AG04450 (cell line): ENCODE measurements around the gene WDR70. TPM values are rescaled to one million over a fixed set of nuclear protein-coding genes. Genes with fewer than 3 reads are reported as not detected.

Experiments used
- CTCF ChIA-PET: fragments of 300-600, 350-600 bp; formaldehyde crosslinking; extraction: SDS; loops from one replicate; lab custom pipeline; 2022; ENCODE audit warnings: antibody characterized with exemption, inconsistent platforms; lab: Charles Lee
- POLR2A ChIA-PET: fragments of 350-600 bp; formaldehyde crosslinking; extraction: SDS; loops from one replicate; lab custom pipeline; 2021; ENCODE audit warnings: antibody characterized with exemption, inconsistent platforms; lab: Yijun Ruan, JAX
- DNase-seq: peaks from one replicate; pipeline ENCODE4 v3.0.0-alpha.2; 2011; ENCODE audit warnings: low read depth, low spot score
- H3K27ac ChIP-seq: one replicate; pipeline ENCODE4 v1.5.1; 2012; ENCODE audit warnings: low read depth, low read length, control low read depth
- H3K27me3 ChIP-seq: one replicate; pipeline ENCODE4 v1.6.0; 2012; ENCODE audit warnings: low read length; ENCODE audit not compliant: control insufficient read depth, insufficient read depth
- H3K4me3 ChIP-seq: 2 replicates; pipeline ENCODE4 v1.5.1; 2011; ENCODE audit warnings: mild to moderate bottlenecking, low read depth, low read length, control low read depth
- H3K9me3 ChIP-seq: 2 replicates; pipeline ENCODE4 v1.5.1; 2012; ENCODE audit warnings: low read length; ENCODE audit not compliant: control insufficient read depth, insufficient read depth
- CTCF ChIP-seq: IDR thresholded peaks from 2 replicates; pipeline ENCODE4 v1.5.1; 2011; ENCODE audit warnings: low read depth, low read length, control low read depth, inconsistent platforms
- polyA plus RNA-seq: library from polyadenylated mRNA; depleted of rRNA; stranded (reverse); fragments of >200 nt; gene quantifications from 2 replicates; pipeline ENCODE4 v1.2.3, GENCODE V29; 2011

The WDR70 gene
- polyA plus RNA-seq, 1 experiment, result 38.5 TPM

GRCh38 chr5:37771731-37772130 is 392.6 kb downstream of the WDR70 start:
- Histone ChIP-seq H3K9me3 (peaks cover 7% of the 10 kb centered on the region), H3K27ac (peak overlapping the region; percentile 85), H3K27me3 (no peaks in the 10 kb centered on the region), H3K4me3 (no peak overlapping the region)
- DNase-seq, result peak; percentile 96
- POLR2A ChIA-PET, result interaction anchor here (1.3 to 2.1 kb wide), 3 partner anchors 32 to 103 kb away, joined by 3 to 8 read pairs (median 4); no protein-coding TSS in a partner anchor
- TF ChIP-seq CTCF, result no peak
- CTCF ChIA-PET, result interaction anchor here (0.5 to 1.3 kb wide), 3 partner anchors 152 to 422 kb away, joined by 3 to 6 read pairs (median 5); no protein-coding TSS in a partner anchor

GRCh38 chr5:37772255-37772654 is 393.1 kb downstream of the WDR70 start:
- Histone ChIP-seq H3K9me3 (peaks cover 7% of the 10 kb centered on the region), H3K4me3 (no peak overlapping the region), H3K27me3 (no peaks in the 10 kb centered on the region), H3K27ac (peak overlapping the region; percentile 85)
- TF ChIP-seq CTCF, result no peak
- CTCF ChIA-PET, result interaction anchor here (0.8 to 1.3 kb wide), 3 partner anchors 17 to 421 kb away, joined by 3 to 6 read pairs (median 3); no protein-coding TSS in a partner anchor
- POLR2A ChIA-PET, result interaction anchor here (1.3 to 2.1 kb wide), 3 partner anchors 32 to 104 kb away, joined by 3 to 8 read pairs (median 4); no protein-coding TSS in a partner anchor
- no peak for DNase-seq

DNA sequence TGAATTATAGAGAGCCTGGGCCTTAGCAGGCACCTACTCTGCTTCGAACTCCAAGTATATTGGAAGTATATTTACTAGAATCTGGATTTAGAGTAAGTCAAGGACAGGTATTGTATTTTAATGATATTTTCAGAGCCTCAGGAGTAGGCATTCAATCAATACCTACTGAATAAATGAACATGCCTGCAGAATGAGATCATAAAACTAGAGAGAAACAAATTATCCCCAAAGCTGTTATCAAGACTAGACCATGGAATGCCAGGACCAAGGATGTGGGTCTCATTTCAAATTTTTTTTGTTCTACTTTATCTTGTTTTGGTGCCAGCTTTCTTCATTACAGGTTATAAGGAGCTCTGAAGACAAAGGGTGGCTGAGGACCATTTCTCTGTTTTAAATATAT is 394.7 kb downstream of the WDR70 start:
- no peak for DNase-seq
- Histone ChIP-seq H3K9me3 (peaks cover 7% of the 10 kb centered on the region), H3K27me3 (no peaks in the 10 kb centered on the region), H3K4me3 (no peak overlapping the region), H3K27ac (no peak overlapping the region)
- TF ChIP-seq CTCF, result no peak
- CTCF ChIA-PET, result interaction anchor here (1.1 to 1.3 kb wide), 2 partner anchors 51 to 361 kb away, joined by 3 to 4 read pairs; no protein-coding TSS in a partner anchor
- POLR2A ChIA-PET, result no interaction called here

GRCh38 chr5:37774912-37775483 is 395.9 kb downstream of the WDR70 start:
- ChIA-PET POLR2A (interaction anchor here (0.7 kb wide), 1 partner anchor 31 kb away, joined by 16 read pairs; no protein-coding TSS in a partner anchor), CTCF (interaction anchor here (0.5 to 1.6 kb wide), 6 partner anchors 14 to 419 kb away, joined by 3 to 9 read pairs (median 4); no protein-coding TSS in a partner anchor)
- Histone ChIP-seq H3K27ac (no peak overlapping the region), H3K9me3 (peaks cover 7% of the 10 kb centered on the region), H3K4me3 (no peak overlapping the region), H3K27me3 (no peaks in the 10 kb centered on the region)
- DNase-seq, result no peak
- TF ChIP-seq CTCF, result peak; percentile 70

GRCh38 chr5:37776826-37777225 is 397.7 kb downstream of the WDR70 start:
- H3K27ac ChIP-seq, result no peak overlapping the region
- no peaks in the 10 kb centered on the region for H3K27me3 ChIP-seq
- no peak for DNase-seq
- peaks cover 7% of the 10 kb centered on the region for H3K9me3 ChIP-seq
- no peak for TF ChIP-seq CTCF
- no peak overlapping the region for H3K4me3 ChIP-seq
- POLR2A ChIA-PET, result interaction anchor here (0.7 kb wide), 1 partner anchor 39 kb away, joined by 3 read pairs; no protein-coding TSS in a partner anchor
- CTCF ChIA-PET, result interaction anchor here (1.4 kb wide), 1 partner anchor 364 kb away, joined by 6 read pairs; no protein-coding TSS in a partner anchor
